ENCODE results near the gene TNPO2. TPM values are rescaled to one million over a fixed set of nuclear protein-coding genes. Genes with fewer than 3 reads are reported as not detected.

Gene TNPO2
- total RNA-seq, 1 donor from 2014 or later, result 85.7 TPM

GRCh38 chr19:12767150-12767549 lies 43.4 kb upstream of the TNPO2 start:
- no peaks in the 10 kb centered on the region for H3K27me3 ChIP-seq
- no peak overlapping the region for H3K4me3 ChIP-seq
- peaks cover 11% of the 10 kb centered on the region for H3K4me1 ChIP-seq
- H3K27ac ChIP-seq, result no peak overlapping the region
- DNase-seq (ENCODE audit: extremely low spot score in 2 of 2), result no peak
- no peak for TF ChIP-seq POLR2A (IDR thresholded peaks at IDR 0.05)
- TF ChIP-seq, protein P1, sequence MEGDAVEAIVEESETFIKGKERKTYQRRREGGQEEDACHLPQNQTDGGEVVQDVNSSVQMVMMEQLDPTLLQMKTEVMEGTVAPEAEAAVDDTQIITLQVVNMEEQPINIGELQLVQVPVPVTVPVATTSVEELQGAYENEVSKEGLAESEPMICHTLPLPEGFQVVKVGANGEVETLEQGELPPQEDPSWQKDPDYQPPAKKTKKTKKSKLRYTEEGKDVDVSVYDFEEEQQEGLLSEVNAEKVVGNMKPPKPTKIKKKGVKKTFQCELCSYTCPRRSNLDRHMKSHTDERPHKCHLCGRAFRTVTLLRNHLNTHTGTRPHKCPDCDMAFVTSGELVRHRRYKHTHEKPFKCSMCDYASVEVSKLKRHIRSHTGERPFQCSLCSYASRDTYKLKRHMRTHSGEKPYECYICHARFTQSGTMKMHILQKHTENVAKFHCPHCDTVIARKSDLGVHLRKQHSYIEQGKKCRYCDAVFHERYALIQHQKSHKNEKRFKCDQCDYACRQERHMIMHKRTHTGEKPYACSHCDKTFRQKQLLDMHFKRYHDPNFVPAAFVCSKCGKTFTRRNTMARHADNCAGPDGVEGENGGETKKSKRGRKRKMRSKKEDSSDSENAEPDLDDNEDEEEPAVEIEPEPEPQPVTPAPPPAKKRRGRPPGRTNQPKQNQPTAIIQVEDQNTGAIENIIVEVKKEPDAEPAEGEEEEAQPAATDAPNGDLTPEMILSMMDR (IDR thresholded peaks at IDR 0.05), result no peak
- no peak for TF ChIP-seq POLR2AphosphoS5 (IDR thresholded peaks at IDR 0.05; ENCODE audit: insufficient read depth in 1 of 2, low read depth in 1 of 2)
- no peaks in the 10 kb centered on the region for H3K9me3 ChIP-seq
- intact Hi-C loops (cut with DNase I), result loop anchor here (5.0 kb wide), 1 partner anchor 35 kb away; the partner anchor contains the start of genes PRDX2 and THSD8
- H3K36me3 ChIP-seq, result peaks cover 0 to 9% of the 10 kb centered on the region in 2 donors

DNA sequence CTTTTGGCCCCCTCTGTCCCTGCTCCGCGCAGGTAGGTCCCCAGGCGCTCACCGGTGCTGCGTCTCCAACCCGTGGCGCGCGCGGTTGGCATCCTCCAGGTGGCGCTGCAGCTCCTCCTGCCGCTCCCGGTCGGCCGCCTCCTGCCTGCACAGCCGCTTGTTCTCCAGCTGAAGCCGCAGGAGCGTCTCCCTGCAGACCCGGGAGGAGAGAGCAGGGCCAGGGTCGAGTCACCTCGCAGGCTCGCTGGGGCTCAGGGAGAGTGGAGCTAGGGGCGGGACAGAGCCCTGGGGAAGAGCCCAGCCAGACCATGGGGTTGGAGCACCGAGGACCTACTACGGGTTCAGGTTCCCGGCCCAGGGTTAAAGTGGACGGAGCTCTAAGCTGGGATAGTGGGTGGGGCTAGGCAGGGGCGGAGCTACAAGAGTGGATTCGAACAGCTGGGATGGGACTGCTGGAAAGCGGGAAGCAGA lies 42.4 kb upstream of the TNPO2 start:
- Histone ChIP-seq H3K27ac (peak overlapping the region; percentile 82), H3K4me3 (peak overlapping the region; percentile 42 to 46), H3K9me3 (no peaks in the 10 kb centered on the region), H3K4me1 (peaks cover 11% of the 10 kb centered on the region), H3K27me3 (no peaks in the 10 kb centered on the region), H3K36me3 (peaks cover 0 to 9% of the 10 kb centered on the region in 2 donors)
- TF ChIP-seq POLR2AphosphoS5 (IDR thresholded peaks at IDR 0.05; ENCODE audit: insufficient read depth in 1 of 2, low read depth in 1 of 2) (peak; percentile 72 to 73), POLR2A (IDR thresholded peaks at IDR 0.05) (no peak)
- TF ChIP-seq, protein P1 (IDR thresholded peaks at IDR 0.05), result peak; percentile 89 to 96 (median 94)
- intact Hi-C loops (cut with DNase I), result loop anchor here (5.0 kb wide), 1 partner anchor 36 kb away; the partner anchor contains the start of genes PRDX2 and THSD8
- no peak for DNase-seq (ENCODE audit: extremely low spot score in 2 of 2)

- no peak overlapping the region for H3K27ac ChIP-seq
- no peaks in the 10 kb centered on the region for H3K27me3 ChIP-seq
- H3K9me3 ChIP-seq, result no peaks in the 10 kb centered on the region
- H3K4me1 ChIP-seq, result peaks cover 11% of the 10 kb centered on the region
- no peak overlapping the region for H3K4me3 ChIP-seq
- DNase-seq (ENCODE audit: extremely low spot score in 2 of 2), result no peak
- TF ChIP-seq POLR2A (IDR thresholded peaks at IDR 0.05), result no peak
- no peak for TF ChIP-seq POLR2AphosphoS5 (IDR thresholded peaks at IDR 0.05; ENCODE audit: insufficient read depth in 1 of 2, low read depth in 1 of 2)
- TF ChIP-seq, protein P1 (IDR thresholded peaks at IDR 0.05), result no peak
- intact Hi-C loops (cut with DNase I), result loop anchor here (5.0 kb wide), 1 partner anchor 38 kb away; the partner anchor contains the start of genes PRDX2 and THSD8
- H3K36me3 ChIP-seq, result peaks cover 0 to 9% of the 10 kb centered on the region in 2 donors
Observed at GRCh38 chr19:12764698-12765097, 41.0 kb upstream of the TNPO2 start.

DNA sequence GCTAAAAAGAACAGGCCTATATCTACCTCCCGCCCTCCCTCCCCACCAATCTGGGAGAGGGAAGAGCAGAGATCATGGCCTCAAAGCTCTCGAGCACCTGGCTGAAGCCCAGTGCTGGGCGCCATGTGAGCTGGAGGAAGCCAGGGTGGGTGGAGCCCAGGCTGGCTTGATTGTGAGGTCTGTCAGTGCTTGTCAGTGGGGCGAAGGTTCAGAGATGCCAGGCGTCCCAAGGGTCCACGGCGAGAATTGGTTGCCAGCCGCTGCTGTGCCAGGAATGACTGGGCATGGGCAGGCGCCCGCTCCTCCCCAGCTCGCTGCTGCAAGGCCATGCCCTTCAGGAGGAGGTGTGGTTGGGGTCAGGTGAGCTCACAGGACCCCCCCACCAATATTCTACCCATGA lies 39.4 kb upstream of the TNPO2 start:
- H3K36me3 ChIP-seq, result peaks cover 0 to 9% of the 10 kb centered on the region in 2 donors
- no peaks in the 10 kb centered on the region for H3K9me3 ChIP-seq
- intact Hi-C loops (cut with DNase I), result no loop called here
- no peak overlapping the region for H3K27ac ChIP-seq
- DNase-seq (ENCODE audit: extremely low spot score in 2 of 2), result no peak
- peaks cover 12% of the 10 kb centered on the region for H3K4me1 ChIP-seq
- TF ChIP-seq POLR2AphosphoS5 (IDR thresholded peaks at IDR 0.05; ENCODE audit: insufficient read depth in 1 of 2, low read depth in 1 of 2), result no peak
- TF ChIP-seq, protein P1 (IDR thresholded peaks at IDR 0.05), result no peak
- no peak for TF ChIP-seq POLR2A (IDR thresholded peaks at IDR 0.05)
- no peaks in the 10 kb centered on the region for H3K27me3 ChIP-seq
- no peak overlapping the region for H3K4me3 ChIP-seq

DNA sequence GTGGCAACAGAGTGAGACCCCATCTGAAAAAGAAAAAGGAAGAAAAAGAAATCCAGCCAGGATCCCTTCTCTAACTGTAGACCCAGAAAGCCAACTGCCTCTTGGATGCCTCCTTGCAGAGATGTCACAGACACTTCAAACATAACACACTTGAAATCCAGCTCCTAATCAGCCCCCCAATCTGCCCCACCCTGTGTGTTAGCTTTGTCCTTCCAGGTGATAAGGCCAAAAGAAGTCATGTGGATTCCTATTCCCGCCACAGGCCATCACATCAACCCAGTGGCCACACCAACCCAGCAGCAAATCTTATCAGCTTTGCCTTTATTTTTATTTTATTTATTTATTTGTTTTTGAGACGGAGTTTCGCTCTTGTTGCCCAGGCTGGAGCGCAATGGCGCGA lies 36.0 kb upstream of the TNPO2 start:
- Histone ChIP-seq H3K36me3 (peaks cover 0 to 9% of the 10 kb centered on the region in 2 donors), H3K27me3 (no peaks in the 10 kb centered on the region), H3K9me3 (no peaks in the 10 kb centered on the region), H3K27ac (no peak overlapping the region), H3K4me3 (no peak overlapping the region), H3K4me1 (peaks cover 12% of the 10 kb centered on the region)
- DNase-seq (ENCODE audit: extremely low spot score in 2 of 2), result no peak
- intact Hi-C loops (cut with DNase I), result no loop called here
- TF ChIP-seq, protein P1 (IDR thresholded peaks at IDR 0.05), result no peak
- TF ChIP-seq POLR2A (IDR thresholded peaks at IDR 0.05), result no peak
- no peak for TF ChIP-seq POLR2AphosphoS5 (IDR thresholded peaks at IDR 0.05; ENCODE audit: insufficient read depth in 1 of 2, low read depth in 1 of 2)
